ENCODE measurements around the gene MED26.
"Not testable (repeated sequence)": the region's sequence is repeated elsewhere in the genome, so short reads cannot be mapped to it uniquely, and the experiment has no call there.

Gene MED26, protein sequence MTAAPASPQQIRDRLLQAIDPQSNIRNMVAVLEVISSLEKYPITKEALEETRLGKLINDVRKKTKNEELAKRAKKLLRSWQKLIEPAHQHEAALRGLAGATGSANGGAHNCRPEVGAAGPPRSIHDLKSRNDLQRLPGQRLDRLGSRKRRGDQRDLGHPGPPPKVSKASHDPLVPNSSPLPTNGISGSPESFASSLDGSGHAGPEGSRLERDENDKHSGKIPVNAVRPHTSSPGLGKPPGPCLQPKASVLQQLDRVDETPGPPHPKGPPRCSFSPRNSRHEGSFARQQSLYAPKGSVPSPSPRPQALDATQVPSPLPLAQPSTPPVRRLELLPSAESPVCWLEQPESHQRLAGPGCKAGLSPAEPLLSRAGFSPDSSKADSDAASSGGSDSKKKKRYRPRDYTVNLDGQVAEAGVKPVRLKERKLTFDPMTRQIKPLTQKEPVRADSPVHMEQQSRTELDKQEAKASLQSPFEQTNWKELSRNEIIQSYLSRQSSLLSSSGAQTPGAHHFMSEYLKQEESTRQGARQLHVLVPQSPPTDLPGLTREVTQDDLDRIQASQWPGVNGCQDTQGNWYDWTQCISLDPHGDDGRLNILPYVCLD

DNA sequence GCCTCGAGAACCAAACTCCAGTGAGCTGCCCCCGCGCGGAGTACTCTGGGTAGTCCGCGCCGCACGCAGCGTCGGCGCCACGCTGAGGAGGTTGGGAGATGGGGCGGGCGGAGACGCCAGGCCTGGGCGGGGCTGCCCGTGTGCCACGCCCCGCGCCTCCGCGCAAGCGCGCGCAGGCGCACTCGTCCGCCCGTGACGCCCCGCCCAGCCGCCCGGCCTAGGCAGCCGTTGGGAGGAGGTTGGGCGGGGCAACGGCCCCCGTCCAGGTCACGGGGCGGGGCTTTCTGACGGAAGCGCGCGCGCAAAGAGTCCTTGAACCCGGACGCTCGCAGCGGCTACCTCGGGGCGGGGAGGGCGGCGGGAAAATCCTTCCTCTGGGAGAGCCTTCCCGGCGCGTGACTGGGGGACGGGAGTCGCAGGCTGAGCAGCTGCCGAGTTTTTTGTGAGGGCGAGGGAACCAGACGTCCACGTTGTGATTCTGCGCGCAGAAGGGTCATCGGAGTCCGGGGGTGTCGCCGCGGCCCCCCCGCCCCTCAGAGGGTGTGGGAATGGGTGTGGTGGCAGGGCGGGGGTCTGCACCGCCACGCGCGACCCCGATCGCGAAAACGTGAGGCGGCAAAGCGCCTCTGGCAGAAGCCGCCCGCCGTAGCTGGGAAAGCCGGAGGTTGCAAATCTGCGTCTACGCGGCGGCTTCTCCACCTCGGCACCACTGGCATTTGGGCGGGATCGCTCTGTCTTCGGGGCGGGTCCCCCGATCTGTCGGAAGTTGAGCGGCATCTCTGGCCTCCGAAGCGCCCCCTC lies at the start of gene MED26:
MED26 (minus strand) TSS at position 22 of the 801 bp plus-strand sequence. CDS start 261 bp downstream, outside the sequence.
- Mint-ChIP-seq H3K36me3 (ENCODE audit: insufficient read depth) (peaks cover 34% of the 10 kb centered on the region), H3K4me3 (peak within 1 kb of the TSS; percentile 94), H3K27me3 (no peaks in the 10 kb centered on the region), H3K4me1 (peaks cover 38% of the 10 kb centered on the region), H3K27ac (ENCODE audit: low read depth) (peak within 1 kb of the TSS; percentile 88), H3K9me3 (no peaks in the 10 kb centered on the region)
- DNase-seq (ENCODE audit: low spot score in 2 of 2): peak; percentile 89 to 93
- peak; percentile 95 for ATAC-seq (replicated peaks; ENCODE audit: extremely low read depth, poor library complexity, severe bottlenecking)

DNA sequence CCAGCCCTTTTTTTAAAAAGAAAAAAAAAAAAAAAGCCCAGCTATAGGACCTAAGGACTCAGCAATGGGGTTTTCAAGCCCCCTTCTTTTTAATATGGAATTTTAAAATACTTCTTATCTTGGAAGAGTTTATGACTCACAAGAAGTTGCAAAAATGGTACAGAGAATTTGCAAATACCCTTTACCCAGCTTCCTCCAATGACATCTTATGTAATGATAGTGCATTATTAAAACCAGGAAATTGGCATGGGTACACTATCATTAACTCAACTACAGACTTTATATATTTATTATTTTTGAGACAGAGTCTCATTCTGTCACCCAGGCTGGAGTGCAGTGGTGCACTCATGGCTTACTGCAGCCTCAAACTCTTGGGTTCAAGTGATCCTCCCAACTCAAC lies 49.1 kb upstream of the MED26 start:
- Mint-ChIP-seq H3K27ac (ENCODE audit: low read depth) (no peak overlapping the region), H3K4me1 (no peaks in the 10 kb centered on the region), H3K27me3 (peaks cover 6% of the 10 kb centered on the region), H3K36me3 (ENCODE audit: insufficient read depth) (no peaks in the 10 kb centered on the region), H3K9me3 (no peaks in the 10 kb centered on the region), H3K4me3 (no peak overlapping the region)
- DNase-seq (ENCODE audit: low spot score in 2 of 2) (no peak), ATAC-seq (replicated peaks; ENCODE audit: extremely low read depth, poor library complexity, severe bottlenecking) (no peak)

DNA sequence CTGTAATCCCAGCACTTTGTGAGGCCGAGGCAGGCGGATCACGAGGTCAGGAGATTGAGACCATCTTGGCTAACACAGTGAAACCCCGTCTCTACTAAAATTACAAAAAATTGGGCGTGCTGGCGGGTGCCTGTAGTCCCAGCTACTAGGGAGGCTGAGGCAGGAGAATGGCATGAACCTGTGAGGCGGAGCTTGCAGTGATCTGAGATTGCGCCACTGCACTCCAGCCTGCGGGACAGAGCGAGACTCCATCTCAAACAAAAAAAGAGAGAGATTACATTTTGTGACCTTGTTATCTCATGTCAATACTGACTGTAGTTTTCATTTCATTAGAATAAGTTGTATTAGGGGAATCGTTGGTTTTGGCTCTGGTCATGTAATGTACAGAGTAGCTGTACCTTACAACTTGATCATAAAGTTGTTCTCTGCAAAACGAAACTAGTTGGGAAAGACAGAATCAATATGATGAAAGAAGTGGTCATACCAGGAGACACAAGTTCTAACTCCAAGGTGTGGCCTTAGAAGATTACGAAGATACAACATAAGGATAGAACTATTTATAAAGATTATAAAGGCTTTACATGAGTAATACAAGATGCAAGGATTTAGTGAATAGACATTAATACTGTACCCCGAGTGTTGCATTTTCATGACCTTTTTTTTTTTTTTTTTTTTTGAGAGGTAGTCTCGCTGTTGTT lies 48.2 kb upstream of the MED26 start:
- ATAC-seq (replicated peaks; ENCODE audit: extremely low read depth, poor library complexity, severe bottlenecking) (no peak), DNase-seq (ENCODE audit: low spot score in 2 of 2) (no peak)
- H3K4me3 Mint-ChIP-seq: no peak overlapping the region
- H3K27ac Mint-ChIP-seq (ENCODE audit: low read depth): no peak overlapping the region
- H3K4me1 Mint-ChIP-seq: no peaks in the 10 kb centered on the region
- no peaks in the 10 kb centered on the region for H3K27me3 Mint-ChIP-seq
- no peaks in the 10 kb centered on the region for H3K9me3 Mint-ChIP-seq
- H3K36me3 Mint-ChIP-seq (ENCODE audit: insufficient read depth): no peaks in the 10 kb centered on the region

DNA sequence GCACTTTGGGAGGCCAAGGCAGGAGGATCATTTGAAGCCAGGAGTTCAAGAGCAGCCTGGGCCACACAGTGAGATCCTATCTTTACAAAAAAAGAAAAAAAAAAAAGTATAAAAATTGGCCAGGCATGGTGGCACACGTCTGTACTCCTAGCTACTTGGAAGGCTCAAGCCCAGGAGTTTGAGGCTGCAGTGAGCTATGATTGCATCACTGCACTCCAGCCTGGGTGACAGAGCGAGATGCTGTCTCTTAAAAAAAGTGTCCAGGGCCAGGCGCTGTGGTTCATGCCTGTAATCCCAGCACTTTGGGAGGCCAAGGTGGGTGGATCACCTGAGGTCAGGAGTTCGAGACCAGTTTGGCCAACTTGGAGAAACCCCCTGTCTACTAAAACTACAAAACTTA lies 45.8 kb upstream of the MED26 start:
- H3K4me1 Mint-ChIP-seq; H3K36me3 Mint-ChIP-seq (ENCODE audit: insufficient read depth); H3K4me3 Mint-ChIP-seq; H3K27ac Mint-ChIP-seq (ENCODE audit: low read depth); ATAC-seq (replicated peaks; ENCODE audit: extremely low read depth, poor library complexity, severe bottlenecking); H3K9me3 Mint-ChIP-seq; H3K27me3 Mint-ChIP-seq; DNase-seq (ENCODE audit: low spot score in 2 of 2): not testable (repeated sequence)

DNA sequence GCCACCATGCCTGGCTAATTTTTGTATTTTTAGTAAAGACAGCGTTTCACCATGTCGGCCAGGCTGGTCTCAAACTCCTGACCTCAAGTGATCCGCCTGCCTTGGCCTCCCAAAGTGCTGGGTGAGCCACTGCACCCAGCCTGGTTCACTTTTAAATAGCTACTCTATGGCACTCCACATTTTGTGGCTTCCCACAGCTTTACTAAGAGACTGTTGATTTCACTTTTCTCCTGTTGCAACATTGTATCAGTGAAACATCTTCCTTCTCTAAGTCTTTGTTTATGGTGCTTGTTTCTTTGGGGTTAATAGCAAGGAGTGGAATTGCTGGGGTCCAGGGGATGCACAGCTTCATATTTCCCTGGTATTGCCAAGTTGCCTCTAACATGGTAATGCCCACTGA lies 45.2 kb upstream of the MED26 start:
- Mint-ChIP-seq H3K27ac (ENCODE audit: low read depth) (no peak overlapping the region), H3K9me3 (no peaks in the 10 kb centered on the region), H3K4me1 (no peaks in the 10 kb centered on the region), H3K4me3 (no peak overlapping the region), H3K36me3 (ENCODE audit: insufficient read depth) (no peaks in the 10 kb centered on the region), H3K27me3 (no peaks in the 10 kb centered on the region)
- no peak for DNase-seq (ENCODE audit: low spot score in 2 of 2)
- ATAC-seq (replicated peaks; ENCODE audit: extremely low read depth, poor library complexity, severe bottlenecking): no peak

DNA sequence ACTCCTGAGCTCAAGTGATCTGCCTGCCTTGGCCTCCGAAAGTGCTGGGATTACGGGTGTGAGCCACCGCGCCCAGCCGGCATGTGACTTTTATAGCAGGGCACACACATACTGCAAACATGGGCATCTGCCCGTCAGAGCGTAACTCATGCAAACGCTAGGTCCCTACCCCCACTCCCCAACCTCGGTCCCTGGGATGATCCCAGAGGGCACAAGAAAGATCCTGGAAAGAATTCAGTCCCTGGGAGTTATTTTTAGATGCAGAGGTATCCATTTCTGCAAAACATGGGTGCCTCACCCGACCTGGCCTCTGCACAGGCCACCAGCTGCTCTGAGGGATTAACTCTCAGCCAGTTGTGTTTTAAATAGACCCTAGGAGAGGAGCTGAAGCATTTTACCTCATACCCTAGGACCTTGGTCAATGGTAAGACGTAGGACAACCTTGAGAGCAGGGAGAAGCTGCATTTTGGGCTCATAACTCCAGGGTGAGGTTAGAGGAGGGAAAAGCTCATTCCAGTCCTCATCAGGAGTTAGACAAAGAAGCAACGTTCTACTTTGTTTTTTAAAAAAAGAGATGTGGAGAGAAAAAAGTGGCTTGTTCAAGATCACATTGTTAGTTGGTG lies 43.8 kb upstream of the MED26 start:
- Mint-ChIP-seq H3K36me3 (ENCODE audit: insufficient read depth) (no peaks in the 10 kb centered on the region), H3K4me3 (no peak overlapping the region), H3K4me1 (no peaks in the 10 kb centered on the region), H3K27me3 (no peaks in the 10 kb centered on the region), H3K27ac (ENCODE audit: low read depth) (no peak overlapping the region), H3K9me3 (no peaks in the 10 kb centered on the region)
- ATAC-seq (replicated peaks; ENCODE audit: extremely low read depth, poor library complexity, severe bottlenecking) (no peak), DNase-seq (ENCODE audit: low spot score in 2 of 2) (no peak)

DNA sequence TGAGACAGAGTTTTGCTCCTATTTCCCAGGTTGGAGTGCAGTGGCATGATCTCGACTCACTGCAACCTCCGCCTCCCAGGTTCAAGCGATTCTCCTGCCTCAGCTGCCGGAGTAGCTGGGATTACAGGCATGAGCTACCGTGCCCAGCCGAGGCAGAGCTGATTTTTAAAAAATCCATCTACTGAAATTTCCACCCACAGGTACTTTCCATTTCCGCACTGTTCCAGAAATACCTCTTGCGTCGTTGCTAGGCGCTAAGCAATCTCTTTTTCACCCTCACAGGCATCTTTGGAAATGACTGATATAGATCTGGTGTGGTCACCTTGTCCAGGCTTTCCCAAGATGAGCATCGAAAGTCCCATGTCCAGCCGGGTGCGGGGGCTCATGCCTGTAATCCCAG lies 42.3 kb upstream of the MED26 start:
- Mint-ChIP-seq H3K4me1 (no peaks in the 10 kb centered on the region), H3K4me3 (no peak overlapping the region), H3K27me3 (no peaks in the 10 kb centered on the region), H3K36me3 (ENCODE audit: insufficient read depth) (no peaks in the 10 kb centered on the region), H3K9me3 (no peaks in the 10 kb centered on the region), H3K27ac (ENCODE audit: low read depth) (no peak overlapping the region)
- ATAC-seq (replicated peaks; ENCODE audit: extremely low read depth, poor library complexity, severe bottlenecking) (no peak), DNase-seq (ENCODE audit: low spot score in 2 of 2) (no peak)

DNA sequence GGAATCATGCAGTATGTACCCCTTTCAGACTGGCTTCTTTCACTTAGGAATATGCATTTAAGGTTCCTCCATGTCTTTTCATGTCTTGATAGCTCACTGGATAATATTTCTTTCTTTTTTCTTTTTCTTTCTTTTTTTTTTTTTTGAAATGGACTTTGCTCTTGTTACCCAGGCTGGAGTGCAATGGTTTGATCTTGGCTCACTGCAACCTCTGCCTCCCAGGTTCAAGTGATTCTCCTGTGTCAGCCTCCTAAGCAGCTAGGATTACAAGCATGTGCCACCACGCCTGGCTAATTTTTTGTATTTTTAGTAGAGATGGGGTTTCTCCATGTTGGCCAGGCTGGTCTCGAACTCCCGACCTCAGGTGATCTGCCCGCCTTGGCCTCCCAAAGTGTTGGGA lies 40.7 kb upstream of the MED26 start:
- DNase-seq (ENCODE audit: low spot score in 2 of 2); H3K4me3 Mint-ChIP-seq; ATAC-seq (replicated peaks; ENCODE audit: extremely low read depth, poor library complexity, severe bottlenecking); H3K9me3 Mint-ChIP-seq; H3K4me1 Mint-ChIP-seq; H3K27me3 Mint-ChIP-seq; H3K36me3 Mint-ChIP-seq (ENCODE audit: insufficient read depth); H3K27ac Mint-ChIP-seq (ENCODE audit: low read depth): not testable (repeated sequence)

DNA sequence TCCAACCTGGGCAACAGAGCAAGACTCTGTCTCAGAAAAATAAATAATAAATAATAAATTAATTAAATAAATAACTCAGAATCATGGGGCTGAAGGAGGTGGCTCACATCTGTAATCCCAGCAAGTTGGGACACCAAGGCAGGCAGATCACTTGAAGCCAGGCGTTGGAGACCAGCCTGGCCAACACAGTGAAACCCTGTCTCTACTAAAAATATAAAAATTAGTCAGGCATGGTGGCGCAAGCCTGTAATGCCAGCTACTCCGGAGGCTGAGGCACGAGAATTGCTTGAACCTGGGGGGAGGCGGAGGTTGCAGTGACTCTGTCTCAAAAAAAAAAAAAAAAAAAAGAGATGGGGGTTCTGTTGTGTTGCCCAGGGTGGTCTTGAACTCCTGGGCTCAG lies 40.2 kb upstream of the MED26 start:
- H3K27me3 Mint-ChIP-seq: no peaks in the 10 kb centered on the region
- no peak overlapping the region for H3K4me3 Mint-ChIP-seq
- ATAC-seq (replicated peaks; ENCODE audit: extremely low read depth, poor library complexity, severe bottlenecking) (no peak), DNase-seq (ENCODE audit: low spot score in 2 of 2) (no peak)
- no peaks in the 10 kb centered on the region for H3K9me3 Mint-ChIP-seq
- no peaks in the 10 kb centered on the region for H3K36me3 Mint-ChIP-seq (ENCODE audit: insufficient read depth)
- H3K4me1 Mint-ChIP-seq: peaks cover 6% of the 10 kb centered on the region
- no peak overlapping the region for H3K27ac Mint-ChIP-seq (ENCODE audit: low read depth)

DNA sequence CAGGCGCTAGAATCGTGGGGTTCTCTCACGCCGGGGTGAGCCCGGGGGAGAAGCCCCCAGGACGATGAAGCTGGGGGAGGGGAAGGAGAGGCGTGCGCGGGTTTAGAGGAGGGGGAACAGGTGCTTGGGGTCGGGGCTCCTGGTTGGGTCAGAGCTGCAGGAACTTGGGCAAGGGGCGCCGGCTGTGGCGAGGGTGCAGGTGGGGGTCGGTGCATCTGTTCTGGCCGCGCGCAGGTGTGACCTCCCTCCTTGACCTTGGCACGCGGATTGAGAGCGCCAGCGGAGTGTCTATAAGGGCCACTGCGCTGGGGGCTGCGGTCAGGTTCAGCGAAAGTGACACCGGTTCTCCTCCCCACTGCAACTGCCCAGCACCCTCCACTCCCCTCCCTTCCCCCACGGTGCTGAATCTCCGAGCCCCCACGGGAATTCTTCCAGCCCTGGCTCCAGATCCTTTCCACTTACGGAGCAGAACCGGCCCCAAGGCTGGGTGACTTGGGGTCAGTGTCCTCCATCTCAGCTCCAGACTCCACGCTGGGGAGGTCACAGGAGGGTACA lies 33.6 kb upstream of the MED26 start:
- Mint-ChIP-seq H3K27ac (ENCODE audit: low read depth) (no peak overlapping the region), H3K4me1 (peaks cover 37% of the 10 kb centered on the region), H3K36me3 (ENCODE audit: insufficient read depth) (peaks cover 23% of the 10 kb centered on the region), H3K27me3 (no peaks in the 10 kb centered on the region), H3K9me3 (no peaks in the 10 kb centered on the region), H3K4me3 (peak overlapping the region; percentile 98)
- ATAC-seq (replicated peaks; ENCODE audit: extremely low read depth, poor library complexity, severe bottlenecking) (no peak), DNase-seq (ENCODE audit: low spot score in 2 of 2) (no peak)

DNA sequence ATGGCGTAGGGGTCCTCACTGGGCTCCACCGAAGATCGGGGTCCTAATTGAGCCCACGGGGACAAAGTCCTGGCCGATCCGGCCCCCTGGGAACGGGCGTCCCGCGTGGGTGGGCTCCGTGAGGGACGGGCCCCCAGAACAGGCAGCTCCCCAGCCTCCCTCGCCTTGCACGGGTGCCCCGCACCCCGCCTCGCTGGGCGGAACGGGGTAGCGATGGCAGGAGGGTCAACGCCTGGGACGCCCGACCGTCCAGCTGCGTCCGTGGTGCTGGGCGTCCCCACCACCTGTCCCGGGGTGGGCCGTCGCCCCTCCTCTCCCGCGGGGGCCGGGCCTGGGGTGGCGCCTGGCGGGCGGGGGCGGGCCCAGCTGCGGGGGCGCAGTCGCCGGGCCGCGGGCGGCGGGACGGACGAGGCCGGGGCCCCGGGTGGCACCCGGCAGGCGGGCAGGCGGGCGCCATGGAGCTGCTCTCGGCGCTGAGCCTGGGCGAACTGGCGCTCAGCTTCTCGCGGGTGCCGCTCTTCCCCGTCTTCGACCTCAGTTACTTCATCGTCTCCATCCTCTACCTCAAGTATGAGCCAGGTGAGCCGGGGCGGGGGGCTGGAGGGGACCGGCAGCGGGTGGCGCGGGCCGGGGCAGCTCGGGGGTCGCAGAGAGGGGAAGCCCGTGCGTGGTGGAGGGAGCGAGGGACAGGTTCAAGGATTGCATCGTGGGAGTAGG lies 32.9 kb upstream of the MED26 start, which contains the start of gene TMEM38A:
TMEM38A (plus strand) TSS at position 377 of the 717 bp plus-strand sequence; CDS start at position 456, 79 bp downstream.
- peaks cover 44% of the 10 kb centered on the region for H3K4me1 Mint-ChIP-seq
- H3K4me3 Mint-ChIP-seq: peak within 1 kb of the TSS; percentile 98
- ATAC-seq (replicated peaks; ENCODE audit: extremely low read depth, poor library complexity, severe bottlenecking): no peak
- H3K27ac Mint-ChIP-seq (ENCODE audit: low read depth): peak within 1 kb of the TSS; percentile 94
- no peaks in the 10 kb centered on the region for H3K27me3 Mint-ChIP-seq
- H3K9me3 Mint-ChIP-seq: no peaks in the 10 kb centered on the region
- DNase-seq (ENCODE audit: low spot score in 2 of 2): peak in 1 of 2 donors; percentile 21
- H3K36me3 Mint-ChIP-seq (ENCODE audit: insufficient read depth): peaks cover 29% of the 10 kb centered on the region

Measured in central memory CD8-positive, alpha-beta T cell (primary cell).